Upper lobe of left lung (tissue), 6 donors: ENCODE results near the gene PLEKHM1. TPM values are rescaled to one million over a fixed set of nuclear protein-coding genes. Genes with fewer than 3 reads are reported as not detected.

Experiments used
- ATAC-seq, 2 donors: fragments of 200-7000 bp; cut with Tn5 transposase; one replicate each; pipeline ENCODE4 v1.9.1; 2022; ENCODE audit warnings: mild to moderate bottlenecking in 2 of 2, moderate library complexity in 2 of 2; ENCODE audit not compliant: low FRiP score in 2 of 2
- DNase-seq, 2 donors: peaks; one replicate each; pipeline ENCODE4 v3.0.0-alpha.2; 2019 to 2020
- H3K27ac ChIP-seq, 4 donors: fragments of 200-600 bp; sonication (generic); one replicate each; pipeline ENCODE4 v1.5.1; 2016 to 2019
- H3K27me3 ChIP-seq, 4 donors: fragments of 200-600 bp; sonication (generic); one replicate each; pipeline ENCODE4 v1.5.1; 2017 to 2019
- H3K36me3 ChIP-seq, 4 donors: fragments of 200-600 bp; sonication (generic); one replicate each; pipeline ENCODE4 v1.5.1; 2016 to 2019
- H3K4me1 ChIP-seq, 4 donors: fragments of 200-600 bp; sonication (generic); one replicate each; pipeline ENCODE4 v1.5.1; 2018 to 2019
- H3K4me3 ChIP-seq, 4 donors: fragments of 200-600 bp; sonication (generic); one replicate each; pipeline ENCODE4 v1.5.1; 2017 to 2019; ENCODE audit warnings: mild to moderate bottlenecking in 2 of 4, moderate library complexity in 1 of 4
- H3K9me3 ChIP-seq, 4 donors: fragments of 200-600 bp; sonication (generic); one replicate each; pipeline ENCODE4 v1.5.1; 2018 to 2019
- CTCF ChIP-seq, 6 experiments: fragments of 450-650 bp in 4 of 6; fragments of 200-600 bp in 2 of 6; sonication (generic) in 2 of 6; IDR thresholded peaks; one replicate each; pipeline ENCODE4 v1.5.1; 2016 to 2019; ENCODE audit warnings: antibody characterized with exemption in 6 of 6
- EP300 ChIP-seq, 4 donors: sonication (generic); formaldehyde crosslinking; IDR thresholded peaks; one replicate each; pipeline ENCODE4 v1.5.1; 2017; ENCODE audit warnings: antibody characterized with exemption in 4 of 4, control low read depth in 2 of 4
- POLR2A ChIP-seq, 4 donors: fragments of 450-650 bp; IDR thresholded peaks; one replicate each; pipeline ENCODE4 v1.5.1; 2016 to 2017; ENCODE audit warnings: antibody characterized with exemption in 4 of 4, mild to moderate bottlenecking in 2 of 4
- POLR2AphosphoS5 ChIP-seq, 2 donors: sonication (generic); formaldehyde crosslinking; IDR thresholded peaks; one replicate each; pipeline ENCODE4 v1.5.1; 2017; ENCODE audit warnings: antibody characterized with exemption in 2 of 2
- WGBS, 2 donors: methylation state at CpG; one replicate each; pipeline ENCODE4 v1.1.5; 2017 to 2018; 5-methylcytosine and 5-hydroxymethylcytosine counted together
- total RNA-seq, 6 donors: library from RNA; depleted of rRNA in 4 of 6; stranded (reverse); fragments of >200 nt in 4 of 6; gene quantifications; one replicate each; pipeline versions ENCODE4 v1.1.0 to v1.2.1, GENCODE V29; 2016 to 2021
- donor health status: DM: no; HTN: no; CAD: no; lungs with moderate emphysema.
- donor health status: DM: no; HTN: yes; CAD: no; lungs with severe emphysema.

Gene PLEKHM1
- total RNA-seq, 6 donors from 2014 or later: 52.1 to 229 (median 72.0) TPM

DNA sequence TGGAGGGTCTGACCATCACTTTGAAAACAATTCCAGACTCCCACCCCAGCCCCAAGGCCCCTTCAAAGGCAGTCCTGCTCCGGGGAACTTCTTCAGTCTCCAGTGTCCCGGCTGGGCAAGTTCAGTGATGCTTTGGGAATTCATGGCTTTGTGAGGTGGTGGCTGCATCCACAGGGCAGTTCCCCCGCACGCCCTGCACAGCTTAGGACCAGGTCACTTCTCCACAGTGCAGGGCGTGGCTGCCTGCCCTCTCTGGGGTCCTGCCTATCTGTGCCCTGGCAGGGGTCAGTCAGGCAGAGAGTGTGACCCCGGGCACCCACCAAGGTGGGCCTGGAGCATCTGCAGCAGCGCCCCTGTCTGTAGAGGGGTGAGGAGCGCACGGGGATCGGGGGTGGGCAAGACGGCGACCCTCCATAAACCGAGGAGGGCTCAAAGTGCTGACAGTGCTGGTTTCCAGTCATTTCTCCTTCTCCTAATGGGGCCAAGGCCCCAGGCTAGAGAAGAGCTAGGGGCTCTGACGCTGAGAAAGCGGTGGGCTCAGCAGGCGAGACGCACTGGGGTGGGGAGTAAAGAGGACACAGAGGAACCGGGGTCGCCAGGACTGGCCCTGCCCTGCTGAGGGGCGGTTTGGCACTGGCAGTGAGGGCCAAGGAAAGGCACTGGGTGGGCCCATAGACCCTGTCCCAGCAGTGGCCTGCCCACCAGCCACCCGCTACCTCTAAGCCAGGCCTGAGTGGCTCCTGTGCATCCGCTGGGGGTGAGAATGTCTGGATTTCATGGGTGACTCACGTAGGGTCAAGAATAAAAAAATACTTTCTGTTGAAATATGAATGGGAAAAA, 53.7 kb downstream of the PLEKHM1 start:
- 93 to 98% methylated on average over 15 of the region's 23 CpGs for WGBS, 2 donors
- no peak for ATAC-seq
- Histone ChIP-seq H3K36me3 (peaks cover 17 to 52% (median 42%) of the 10 kb centered on the region in 4 donors), H3K9me3 (no peaks in the 10 kb centered on the region), H3K27ac (no peak overlapping the region), H3K4me1 (peaks cover 23 to 32% (median 27%) of the 10 kb centered on the region in 4 donors), H3K4me3 (no peak overlapping the region), H3K27me3 (no peaks in the 10 kb centered on the region)
- DNase-seq: peak in 1 of 2 donors; percentile 48
- no peak for TF ChIP-seq POLR2A (IDR thresholded peaks at IDR 0.05)
- TF ChIP-seq EP300 (IDR thresholded peaks at IDR 0.05): no peak
- no peak for TF ChIP-seq POLR2AphosphoS5 (IDR thresholded peaks at IDR 0.05)
- no peak for TF ChIP-seq CTCF (IDR thresholded peaks at IDR 0.05)

GRCh38 chr17:45436161-45436560, 54.4 kb downstream of the PLEKHM1 start:
- Histone ChIP-seq H3K9me3 (no peaks in the 10 kb centered on the region), H3K27ac (no peak overlapping the region), H3K27me3 (no peaks in the 10 kb centered on the region), H3K4me3 (no peak overlapping the region), H3K36me3 (peaks cover 17 to 49% (median 42%) of the 10 kb centered on the region in 4 donors), H3K4me1 (peaks cover 27 to 39% (median 33%) of the 10 kb centered on the region in 4 donors)
- TF ChIP-seq CTCF (IDR thresholded peaks at IDR 0.05) (no peak), EP300 (IDR thresholded peaks at IDR 0.05) (no peak), POLR2AphosphoS5 (IDR thresholded peaks at IDR 0.05) (no peak), POLR2A (IDR thresholded peaks at IDR 0.05) (no peak)
- WGBS, 2 donors: 90 to 98% methylated on average over 4 to 8 of the region's 10 CpGs
- no peak for ATAC-seq
- DNase-seq: peak in 1 of 2 donors; percentile 48

GRCh38 chr17:45435481-45435880, 55.0 kb downstream of the PLEKHM1 start:
- Histone ChIP-seq H3K27ac (no peak overlapping the region), H3K4me1 (peaks cover 32 to 44% (median 38%) of the 10 kb centered on the region in 4 donors), H3K4me3 (no peak overlapping the region), H3K36me3 (peaks cover 17 to 49% (median 42%) of the 10 kb centered on the region in 4 donors), H3K9me3 (no peaks in the 10 kb centered on the region), H3K27me3 (no peaks in the 10 kb centered on the region)
- ATAC-seq (no peak), DNase-seq (no peak)
- WGBS, 2 donors: 83 to 89% methylated on average over 2 to 5 of the region's 5 CpGs
- no peak for TF ChIP-seq EP300 (IDR thresholded peaks at IDR 0.05)
- no peak for TF ChIP-seq CTCF (IDR thresholded peaks at IDR 0.05)
- no peak for TF ChIP-seq POLR2A (IDR thresholded peaks at IDR 0.05)
- no peak for TF ChIP-seq POLR2AphosphoS5 (IDR thresholded peaks at IDR 0.05)

DNA sequence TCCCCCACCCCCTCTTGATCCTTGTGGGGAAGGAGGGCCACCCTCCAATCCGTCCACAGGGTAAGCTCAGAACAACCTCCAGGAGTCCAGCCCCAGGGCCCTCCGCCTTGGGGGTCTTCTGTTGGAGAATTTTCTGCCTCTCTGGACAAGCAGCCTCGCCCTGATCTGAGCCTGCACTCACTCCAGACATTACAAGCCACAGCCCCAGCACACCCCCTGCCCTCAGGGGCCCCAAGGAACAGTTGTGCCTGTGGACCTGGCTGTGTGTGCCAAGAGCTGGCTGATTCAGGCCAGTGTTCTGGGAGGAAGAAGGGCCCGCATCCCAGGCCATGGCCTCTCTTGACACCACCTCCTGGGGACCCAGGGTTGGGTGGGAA, 57.4 kb downstream of the PLEKHM1 start:
- DNase-seq (no peak), ATAC-seq (no peak)
- no peak for TF ChIP-seq POLR2A (IDR thresholded peaks at IDR 0.05)
- no peak for TF ChIP-seq EP300 (IDR thresholded peaks at IDR 0.05)
- TF ChIP-seq CTCF (IDR thresholded peaks at IDR 0.05): no peak
- TF ChIP-seq POLR2AphosphoS5 (IDR thresholded peaks at IDR 0.05): no peak
- Histone ChIP-seq H3K4me3 (peak overlapping the region; percentile 17 to 87 (median 64)), H3K4me1 (peaks cover 47 to 56% (median 48%) of the 10 kb centered on the region in 4 donors), H3K9me3 (no peaks in the 10 kb centered on the region), H3K27me3 (no peaks in the 10 kb centered on the region), H3K36me3 (peaks cover 16 to 40% (median 31%) of the 10 kb centered on the region in 4 donors), H3K27ac (peak overlapping the region; percentile 87 to 90 (median 88))
- 49 to 56% methylated on average over 3 to 4 of the region's 4 CpGs for WGBS, 2 donors
